ENCODE results near the gene PLA2R1.
A peak's percentile ranks its signal among the peaks of the same experiment; 100 is the strongest.
"Not testable (repeated sequence)": the region's sequence is repeated elsewhere in the genome, so short reads cannot be mapped to it uniquely, and the experiment has no call there.

PLA2R1 gene

DNA sequence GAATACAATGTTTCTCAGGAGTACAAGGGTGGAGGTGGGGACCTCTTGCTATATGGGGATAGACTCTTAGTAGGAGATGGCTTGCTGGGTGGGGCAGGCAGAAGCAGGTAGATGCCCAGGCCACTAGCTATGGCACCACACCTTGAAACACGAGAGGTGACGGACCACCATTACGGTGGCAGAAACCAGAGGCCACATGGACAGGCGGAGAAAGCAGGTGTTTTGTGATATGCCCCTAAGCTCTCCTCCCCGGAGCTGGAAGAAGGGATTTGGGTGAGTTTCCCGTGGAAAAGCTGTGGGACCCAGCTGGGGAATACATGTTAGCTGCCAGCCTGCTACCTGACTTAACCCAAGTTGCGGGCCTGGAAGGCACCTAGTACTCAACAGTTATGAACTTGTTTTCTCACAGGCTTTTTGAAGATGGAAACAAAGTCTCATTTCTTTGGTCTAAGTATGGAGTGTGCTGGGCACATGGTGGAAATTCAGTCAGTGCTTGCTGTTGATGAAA lies 16.7 kb downstream of the PLA2R1 start:
- in situ Hi-C loops (cut with HindIII; ENCODE audit: low pct_ligation_motif_present, low sequenced_read_pairs): no loop called here
- Histone ChIP-seq H3K27ac (no peak overlapping the region), H3K27me3 (replicated peaks) (no peaks in the 10 kb centered on the region), H3K4me3 (ENCODE audit: low read depth, low read length) (no peak overlapping the region), H3K36me3 (replicated peaks) (no peaks in the 10 kb centered on the region)
- TF ChIP-seq, protein P1, sequence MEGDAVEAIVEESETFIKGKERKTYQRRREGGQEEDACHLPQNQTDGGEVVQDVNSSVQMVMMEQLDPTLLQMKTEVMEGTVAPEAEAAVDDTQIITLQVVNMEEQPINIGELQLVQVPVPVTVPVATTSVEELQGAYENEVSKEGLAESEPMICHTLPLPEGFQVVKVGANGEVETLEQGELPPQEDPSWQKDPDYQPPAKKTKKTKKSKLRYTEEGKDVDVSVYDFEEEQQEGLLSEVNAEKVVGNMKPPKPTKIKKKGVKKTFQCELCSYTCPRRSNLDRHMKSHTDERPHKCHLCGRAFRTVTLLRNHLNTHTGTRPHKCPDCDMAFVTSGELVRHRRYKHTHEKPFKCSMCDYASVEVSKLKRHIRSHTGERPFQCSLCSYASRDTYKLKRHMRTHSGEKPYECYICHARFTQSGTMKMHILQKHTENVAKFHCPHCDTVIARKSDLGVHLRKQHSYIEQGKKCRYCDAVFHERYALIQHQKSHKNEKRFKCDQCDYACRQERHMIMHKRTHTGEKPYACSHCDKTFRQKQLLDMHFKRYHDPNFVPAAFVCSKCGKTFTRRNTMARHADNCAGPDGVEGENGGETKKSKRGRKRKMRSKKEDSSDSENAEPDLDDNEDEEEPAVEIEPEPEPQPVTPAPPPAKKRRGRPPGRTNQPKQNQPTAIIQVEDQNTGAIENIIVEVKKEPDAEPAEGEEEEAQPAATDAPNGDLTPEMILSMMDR (IDR thresholded peaks at IDR 0.05; ENCODE audit: low read depth, low read length, missing control alignments): no peak
- DNase-seq: no peak

DNA sequence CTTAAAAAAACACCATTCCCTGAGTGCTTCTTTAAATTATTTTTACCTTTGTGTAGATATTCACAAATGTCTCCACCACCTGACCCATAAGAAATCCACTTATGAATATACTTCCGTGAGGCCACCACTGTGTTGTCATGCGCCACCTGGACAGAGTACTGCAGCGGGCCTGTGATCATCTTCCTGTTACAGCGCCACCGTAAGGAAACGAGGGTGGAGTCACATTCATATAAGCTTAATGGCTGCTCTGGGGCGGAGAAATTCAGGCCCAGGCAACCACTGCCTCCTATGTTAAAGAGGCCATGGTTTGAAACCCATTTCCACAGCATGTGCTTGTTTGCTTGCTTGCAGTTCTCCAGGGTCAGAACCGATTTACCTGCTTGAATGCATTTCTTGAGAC lies 17.7 kb downstream of the PLA2R1 start:
- Histone ChIP-seq H3K27me3 (replicated peaks) (no peaks in the 10 kb centered on the region), H3K36me3 (replicated peaks) (no peaks in the 10 kb centered on the region), H3K4me3 (ENCODE audit: low read depth, low read length) (no peak overlapping the region), H3K27ac (no peak overlapping the region)
- DNase-seq: no peak
- TF ChIP-seq, protein P1 (IDR thresholded peaks at IDR 0.05; ENCODE audit: low read depth, low read length, missing control alignments): no peak
- in situ Hi-C loops (cut with HindIII; ENCODE audit: low pct_ligation_motif_present, low sequenced_read_pairs): no loop called here

DNA sequence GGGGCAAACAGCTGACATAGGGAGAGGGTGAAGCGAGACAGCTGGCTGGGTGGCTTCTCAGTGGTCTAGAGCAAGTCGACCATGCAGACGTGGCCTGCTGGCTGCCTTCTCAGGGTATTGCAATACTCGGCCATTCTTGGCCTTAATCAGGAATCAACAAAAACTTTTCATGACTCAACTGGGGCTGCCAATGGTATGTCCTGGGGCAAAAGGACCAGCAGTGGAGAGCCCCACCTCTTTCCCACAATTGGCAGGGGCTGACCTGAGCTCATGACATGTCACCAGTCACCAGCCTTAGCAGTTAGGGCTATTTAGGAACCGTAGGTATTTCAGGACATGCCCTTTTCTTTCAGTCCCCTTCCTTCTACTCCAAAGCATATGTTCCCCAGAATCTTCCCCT lies 19.1 kb downstream of the PLA2R1 start:
- H3K36me3 ChIP-seq (replicated peaks): no peaks in the 10 kb centered on the region
- DNase-seq: no peak
- H3K4me3 ChIP-seq (ENCODE audit: low read depth, low read length): no peak overlapping the region
- in situ Hi-C loops (cut with HindIII; ENCODE audit: low pct_ligation_motif_present, low sequenced_read_pairs): no loop called here
- no peaks in the 10 kb centered on the region for H3K27me3 ChIP-seq (replicated peaks)
- TF ChIP-seq, protein P1 (IDR thresholded peaks at IDR 0.05; ENCODE audit: low read depth, low read length, missing control alignments): no peak
- no peak overlapping the region for H3K27ac ChIP-seq

DNA sequence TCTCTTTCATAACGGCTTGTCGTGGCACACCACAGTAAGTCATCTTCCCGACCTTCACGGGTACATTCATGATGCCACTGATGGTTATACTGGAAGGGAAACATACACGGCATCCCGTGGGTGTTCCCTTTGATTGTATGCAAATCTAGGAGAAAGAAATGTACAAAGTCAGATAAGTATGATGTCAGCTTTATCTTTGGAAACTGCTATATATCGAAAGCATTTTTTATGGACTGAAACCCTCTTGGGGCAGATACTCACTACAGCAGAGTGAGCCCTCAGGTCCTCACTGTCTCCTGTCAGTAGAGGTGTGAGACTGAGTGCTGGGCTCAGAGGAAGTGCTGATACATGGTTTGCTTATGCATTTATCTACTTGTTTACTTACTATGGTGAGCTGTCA lies 20.4 kb downstream of the PLA2R1 start:
- in situ Hi-C loops (cut with HindIII; ENCODE audit: low pct_ligation_motif_present, low sequenced_read_pairs): no loop called here
- no peak for DNase-seq
- Histone ChIP-seq H3K36me3 (replicated peaks) (no peaks in the 10 kb centered on the region), H3K27me3 (replicated peaks) (no peaks in the 10 kb centered on the region), H3K4me3 (ENCODE audit: low read depth, low read length) (no peak overlapping the region), H3K27ac (no peak overlapping the region)
- TF ChIP-seq, protein P1 (IDR thresholded peaks at IDR 0.05; ENCODE audit: low read depth, low read length, missing control alignments): no peak

DNA sequence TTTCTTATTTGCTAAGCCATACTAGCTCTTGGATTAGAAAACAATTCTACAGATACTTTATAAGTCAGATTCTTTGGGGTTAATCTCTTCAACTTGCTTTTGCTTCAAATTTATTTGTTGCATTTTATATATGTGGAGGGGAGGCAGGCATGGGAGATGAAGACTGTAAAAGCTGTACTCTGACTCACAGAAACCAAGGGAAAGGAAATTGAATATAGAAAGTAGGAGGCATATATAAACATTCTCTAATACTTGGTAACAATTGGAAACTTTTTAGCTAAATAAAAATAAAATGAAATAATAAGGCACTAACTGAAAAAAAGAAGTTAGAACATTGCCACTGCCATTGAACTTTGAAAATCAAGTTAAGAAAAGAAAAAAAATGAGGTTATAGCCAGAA lies 21.3 kb downstream of the PLA2R1 start:
- no peak for DNase-seq
- Histone ChIP-seq H3K27me3 (replicated peaks) (no peaks in the 10 kb centered on the region), H3K36me3 (replicated peaks) (no peaks in the 10 kb centered on the region), H3K27ac (no peak overlapping the region), H3K4me3 (ENCODE audit: low read depth, low read length) (no peak overlapping the region)
- TF ChIP-seq, protein P1 (IDR thresholded peaks at IDR 0.05; ENCODE audit: low read depth, low read length, missing control alignments): no peak
- in situ Hi-C loops (cut with HindIII; ENCODE audit: low pct_ligation_motif_present, low sequenced_read_pairs): no loop called here

DNA sequence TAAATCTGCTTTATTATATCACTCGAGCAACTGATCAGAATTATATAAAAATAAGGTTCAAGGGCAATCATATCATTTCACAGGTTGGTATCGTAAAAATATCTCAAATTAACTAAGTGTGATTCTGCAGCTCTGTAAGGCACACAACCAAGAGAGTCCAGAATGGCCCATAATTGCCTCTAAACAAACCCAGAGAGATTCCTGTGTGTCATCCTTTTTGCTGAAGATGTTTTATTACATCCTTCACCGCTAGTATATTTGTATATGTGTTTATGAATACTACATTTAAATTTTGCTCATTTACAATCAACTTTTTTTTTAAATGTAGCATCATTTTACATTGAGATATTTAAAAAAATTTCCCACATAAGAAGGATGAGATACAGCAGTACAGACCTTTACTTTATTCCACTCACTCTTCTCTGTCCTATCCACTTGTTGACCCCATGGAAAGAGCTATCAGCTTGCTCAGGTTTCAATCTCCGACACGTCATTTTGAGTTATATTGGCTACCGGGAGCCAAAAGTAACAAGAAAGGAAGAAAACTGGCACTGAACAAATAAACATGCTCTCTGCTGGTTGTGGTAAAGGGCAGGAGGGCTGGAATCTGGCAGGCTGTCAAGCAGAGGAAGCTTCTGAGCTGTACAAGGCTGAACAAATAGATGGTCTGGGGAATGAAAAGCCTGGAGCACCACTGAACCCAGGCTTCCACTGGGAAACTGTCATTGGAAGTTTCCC lies 23.1 kb downstream of the PLA2R1 start:
- H3K27ac ChIP-seq: no peak overlapping the region
- no peak overlapping the region for H3K4me3 ChIP-seq (ENCODE audit: low read depth, low read length)
- H3K36me3 ChIP-seq (replicated peaks): no peaks in the 10 kb centered on the region
- in situ Hi-C loops (cut with HindIII; ENCODE audit: low pct_ligation_motif_present, low sequenced_read_pairs): no loop called here
- DNase-seq: peak; percentile 62
- TF ChIP-seq, protein P1 (IDR thresholded peaks at IDR 0.05; ENCODE audit: low read depth, low read length, missing control alignments): no peak
- H3K27me3 ChIP-seq (replicated peaks): no peaks in the 10 kb centered on the region

DNA sequence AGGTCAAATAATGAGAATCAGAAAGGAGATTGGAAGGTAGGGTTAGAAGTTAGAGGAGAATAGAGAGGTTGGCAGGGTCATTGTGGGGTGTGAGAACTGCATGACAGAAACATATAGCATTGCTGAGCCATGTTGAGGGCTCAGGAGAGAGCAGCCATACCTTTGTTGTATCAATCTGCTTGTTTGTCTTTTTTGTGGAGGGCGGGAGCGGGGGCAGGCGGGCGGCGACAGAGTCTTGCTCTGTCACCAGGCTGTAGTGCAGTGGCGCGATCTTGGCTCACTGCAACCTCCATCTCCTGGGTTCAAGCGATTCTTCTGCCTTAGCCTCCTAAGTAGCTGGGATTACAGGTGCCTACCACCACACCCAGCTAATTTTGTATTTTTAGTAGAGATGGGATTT lies 23.8 kb downstream of the PLA2R1 start:
- H3K27ac ChIP-seq; H3K36me3 ChIP-seq (replicated peaks); DNase-seq; H3K4me3 ChIP-seq (ENCODE audit: low read depth, low read length); in situ Hi-C loops (cut with HindIII; ENCODE audit: low pct_ligation_motif_present, low sequenced_read_pairs); H3K27me3 ChIP-seq (replicated peaks): not testable (repeated sequence)

Measured in brain microvascular endothelial cell (primary cell).